HG03342 (cell line): ENCODE measurements around the gene TRIML2.

Experiments used
- ATAC-seq: cut with Tn5 transposase; IDR thresholded peaks from one replicate; pipeline ENCODE4 v1.9.1; 2021; ENCODE audit warnings: mild to moderate bottlenecking, moderate library complexity; ENCODE audit not compliant: unreplicated experiment

The TRIML2 gene

GRCh38 chr4:188109157-188109755 is at the start of gene TRIML2:
Gene TRIML2 (minus strand): TSS chr4:188109603. CDS start chr4:188105368, 4,235 bp downstream.
- no peak for ATAC-seq

DNA sequence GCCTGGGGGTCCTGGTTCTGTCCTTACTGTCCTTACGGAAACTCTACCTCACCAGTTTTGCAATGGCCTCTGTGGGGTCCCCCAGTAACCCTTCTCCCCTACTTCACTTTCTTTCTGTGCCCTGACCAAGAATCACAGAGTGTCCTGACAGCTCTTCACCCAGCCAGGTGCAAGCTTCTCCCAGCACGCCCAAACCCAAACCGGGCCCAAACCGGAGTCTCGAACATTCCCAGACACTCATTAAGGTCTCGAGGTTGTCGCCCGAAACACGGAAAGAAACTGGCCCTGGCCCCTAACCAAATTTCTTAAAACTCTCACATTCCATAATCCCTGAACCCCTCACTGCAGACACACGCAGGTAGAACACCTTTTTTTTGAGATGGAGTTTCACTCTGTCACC is 48.9 kb upstream of the TRIML2 start:
- no peak for ATAC-seq

DNA sequence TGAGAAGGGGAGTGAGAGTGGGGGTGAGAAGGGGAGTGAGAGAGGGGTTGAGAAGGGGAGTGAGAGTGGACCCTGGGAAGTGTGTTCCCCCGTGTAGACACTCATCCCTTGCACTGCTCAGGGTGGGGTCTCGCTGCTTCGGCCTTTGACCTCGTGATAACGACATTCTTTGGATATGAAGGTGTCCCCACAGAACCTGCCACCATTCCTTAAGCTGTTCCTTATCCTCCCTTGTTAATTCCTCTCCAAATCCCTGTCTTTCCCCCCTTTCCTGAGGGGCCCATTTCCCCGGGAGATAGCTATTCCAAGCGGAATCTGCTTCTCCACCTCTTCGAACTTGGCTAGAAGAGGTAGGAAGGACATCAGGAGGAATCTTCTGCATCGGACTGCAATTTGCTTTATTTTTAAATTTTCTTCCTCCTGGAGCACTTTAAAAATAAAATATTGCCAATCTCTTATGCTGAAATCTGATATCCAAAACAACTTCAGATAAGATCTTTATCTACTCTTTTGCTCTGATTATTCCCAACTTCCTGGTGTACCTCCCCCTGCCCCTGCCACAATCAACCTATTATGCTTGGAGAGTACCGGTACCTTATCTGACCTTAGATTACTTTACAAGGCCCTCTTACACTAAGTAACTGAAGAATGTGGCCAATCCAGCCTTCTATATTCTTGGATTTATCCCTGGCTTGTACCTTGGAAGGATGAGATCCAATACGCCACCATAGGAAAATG is 45.4 kb upstream of the TRIML2 start:
- ATAC-seq = no peak

GRCh38 chr4:188147776-188148175 is 38.4 kb upstream of the TRIML2 start:
- no peak for ATAC-seq

DNA sequence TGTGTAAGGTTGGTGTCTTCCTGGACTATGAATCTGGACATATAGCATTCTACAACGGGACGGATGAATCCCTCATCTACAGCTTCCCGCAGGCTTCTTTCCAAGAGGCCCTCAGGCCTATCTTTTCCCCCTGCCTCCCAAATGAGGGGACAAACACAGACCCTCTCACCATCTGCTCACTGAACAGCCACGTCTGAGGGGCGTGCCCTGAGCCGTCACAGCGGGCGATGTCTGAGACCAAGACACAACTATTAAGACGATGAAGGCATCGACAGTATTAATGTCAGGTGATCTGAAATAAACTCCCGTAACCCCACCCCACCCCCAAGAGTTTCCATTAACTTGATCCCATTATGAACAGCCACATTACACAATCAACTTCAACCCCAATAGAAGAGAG is 37.8 kb upstream of the TRIML2 start:
- ATAC-seq = no peak

GRCh38 chr4:188146618-188147017 is 37.2 kb upstream of the TRIML2 start:
- no peak for ATAC-seq

- ATAC-seq = no peak
These were observed 36.2 kb upstream of the TRIML2 start for GRCh38 chr4:188145601-188146000.

- ATAC-seq = no peak
These were observed 34.3 kb upstream of the TRIML2 start for GRCh38 chr4:188143731-188144130.

DNA sequence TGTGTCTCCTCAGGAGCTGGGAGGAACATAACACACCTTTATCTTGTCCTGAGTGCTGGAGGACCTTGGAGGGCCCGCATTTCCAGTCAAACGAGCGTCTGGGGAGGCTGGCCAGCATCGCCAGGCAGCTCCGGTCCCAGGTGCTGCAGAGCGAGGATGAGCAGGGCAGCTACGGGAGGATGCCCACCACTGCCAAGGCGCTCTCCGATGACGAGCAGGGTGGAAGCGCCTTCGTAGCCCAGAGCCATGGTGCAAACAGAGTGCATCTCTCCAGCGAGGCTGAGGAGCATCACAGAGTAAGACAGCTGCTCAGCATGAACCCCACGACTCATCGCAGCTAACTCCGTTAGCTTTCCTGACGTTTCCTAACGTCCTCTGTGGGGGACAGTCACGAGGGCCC is 30.3 kb upstream of the TRIML2 start:
- no peak for ATAC-seq

DNA sequence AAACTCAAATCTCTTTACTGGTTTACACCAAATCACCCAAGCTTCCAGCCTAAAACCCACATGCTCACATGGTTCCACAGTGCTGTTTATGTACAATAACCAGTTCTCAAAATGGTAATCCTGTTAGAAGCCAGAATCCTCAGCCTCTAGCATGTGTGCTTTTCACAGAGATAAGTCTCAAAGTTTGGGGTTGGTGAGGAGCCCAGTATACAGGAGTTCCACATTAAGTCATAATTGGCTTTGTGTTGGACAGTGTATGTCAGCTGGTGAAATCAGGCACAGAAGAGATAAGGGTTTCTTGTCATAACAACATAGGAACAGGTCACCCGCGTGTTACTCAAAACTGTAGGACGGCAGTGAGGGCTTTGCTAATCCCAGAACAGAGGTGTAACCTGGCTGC is 29.7 kb upstream of the TRIML2 start, which contains the start of gene TRIML1:
TRIML1 (plus strand) TSS at position 301 of the 400 bp plus-strand sequence. CDS start 118 bp downstream, outside the sequence.
- no peak for ATAC-seq

DNA sequence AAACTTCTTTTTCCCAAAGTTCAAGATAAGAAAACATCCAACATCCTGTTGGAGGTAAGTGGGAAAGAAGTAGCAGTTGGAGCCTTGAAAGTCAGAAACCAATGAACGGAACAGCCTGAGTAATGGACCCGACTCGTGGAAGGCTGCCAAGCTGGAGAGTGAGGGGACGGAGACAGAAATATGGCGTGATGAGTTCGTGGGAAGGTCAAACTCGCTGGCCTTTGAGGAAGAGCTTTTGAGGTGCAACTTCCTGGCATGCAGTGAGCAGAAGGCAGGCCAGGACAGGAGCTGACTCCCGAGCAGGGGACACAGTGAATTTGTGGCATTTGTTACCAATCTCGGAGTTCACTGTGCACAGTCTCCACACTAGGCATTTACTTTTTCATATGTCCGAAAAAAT is 28.8 kb upstream of the TRIML2 start:
- no peak for ATAC-seq

DNA sequence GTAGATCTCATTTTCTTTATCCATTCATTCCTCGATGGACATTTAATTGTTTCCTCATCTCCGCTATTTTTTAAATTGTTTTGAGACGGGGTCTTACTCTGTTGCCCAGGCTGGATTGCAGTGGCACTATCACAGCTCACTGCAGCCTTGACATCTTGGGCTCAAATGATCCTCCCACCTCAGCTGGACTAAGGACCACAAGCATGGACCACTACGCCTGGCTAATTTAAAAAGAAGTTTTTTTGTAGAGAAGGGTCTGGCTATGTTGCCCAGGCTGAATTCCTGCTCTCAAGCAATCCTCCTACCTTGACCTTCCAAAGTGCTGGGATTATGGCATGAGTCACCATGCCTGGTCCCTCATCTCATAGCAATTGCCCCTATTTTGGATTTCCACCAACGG is 22.8 kb upstream of the TRIML2 start:
- no peak for ATAC-seq

- ATAC-seq = no peak
These were observed 21.0 kb upstream of the TRIML2 start for GRCh38 chr4:188130355-188130754.

- ATAC-seq = no peak
These were observed 17.9 kb upstream of the TRIML2 start for GRCh38 chr4:188127214-188127874.

DNA sequence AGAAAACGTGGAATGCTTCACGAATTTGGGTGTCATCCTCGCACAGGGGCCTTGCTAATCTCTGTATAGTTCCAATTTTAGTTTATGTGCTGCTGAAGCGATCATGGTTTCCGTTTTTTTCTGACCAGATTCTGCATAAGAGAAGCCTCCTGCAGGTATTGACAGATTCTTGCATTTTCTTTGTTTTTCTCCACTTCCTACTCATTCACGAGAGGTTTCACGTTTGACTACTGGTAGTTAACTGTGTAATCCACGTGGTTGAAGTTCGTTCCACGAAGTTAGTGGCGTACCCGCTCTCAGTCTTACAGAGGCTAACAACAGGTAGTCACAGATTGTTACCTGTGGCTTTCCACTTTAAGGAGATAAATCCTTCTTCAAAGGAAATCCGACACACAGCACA is 12.1 kb upstream of the TRIML2 start:
- ATAC-seq = no peak

DNA sequence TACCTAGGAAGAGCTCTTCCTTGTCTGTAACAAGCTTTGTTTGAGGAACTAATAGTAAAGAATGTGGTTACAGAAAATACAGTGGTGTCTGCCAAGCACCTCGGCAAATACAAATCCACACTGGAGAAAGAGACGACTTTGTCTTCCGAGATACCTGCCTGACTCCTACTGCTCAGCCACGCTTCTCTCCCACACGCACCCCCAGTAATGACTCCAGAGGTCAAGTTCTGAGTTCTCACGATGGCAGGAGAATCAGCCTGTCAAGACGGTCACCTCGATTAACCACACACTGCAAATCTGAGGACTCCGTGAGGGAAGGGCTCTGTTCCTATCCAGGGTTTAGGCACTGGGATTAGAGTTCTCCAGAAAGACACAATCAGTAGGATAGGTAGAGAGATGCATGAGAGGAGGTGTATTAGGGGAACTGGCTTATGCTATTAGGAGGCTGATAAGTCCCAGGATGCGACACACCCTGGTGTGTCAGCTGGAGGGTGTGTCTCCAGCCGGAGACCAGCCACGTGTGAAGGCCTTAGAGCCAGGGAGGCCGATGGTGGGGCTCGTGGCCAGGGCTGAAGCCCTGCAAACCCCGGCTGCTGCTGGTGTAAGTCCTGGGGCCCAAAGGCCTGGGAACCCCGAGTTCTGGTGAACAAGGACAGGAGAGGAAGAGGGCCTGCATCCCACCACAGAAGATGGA is 8.4 kb upstream of the TRIML2 start:
- ATAC-seq = no peak

- no peak for ATAC-seq
These were observed 3.8 kb upstream of the TRIML2 start for GRCh38 chr4:188113156-188113555.

DNA sequence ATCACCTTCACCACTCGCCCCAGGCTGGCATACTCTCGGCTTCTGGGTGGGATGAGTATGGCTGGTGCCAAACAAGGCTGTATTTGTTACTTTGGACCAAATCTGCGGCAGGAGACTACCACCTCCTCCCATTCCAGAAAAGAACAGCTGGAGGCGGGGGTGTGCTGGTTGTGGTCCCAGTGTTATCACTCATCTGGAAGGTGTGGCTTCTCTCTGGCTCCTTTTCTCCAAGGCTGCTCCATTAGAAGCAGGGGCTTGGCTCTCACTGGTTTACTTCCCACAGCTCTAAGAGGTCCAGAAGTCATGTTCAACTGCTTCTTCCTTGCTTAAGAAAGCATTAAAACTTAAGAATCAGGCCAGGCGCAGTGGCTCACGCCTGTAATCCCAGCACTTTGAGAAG is 2.6 kb upstream of the TRIML2 start:
- ATAC-seq = no peak

DNA sequence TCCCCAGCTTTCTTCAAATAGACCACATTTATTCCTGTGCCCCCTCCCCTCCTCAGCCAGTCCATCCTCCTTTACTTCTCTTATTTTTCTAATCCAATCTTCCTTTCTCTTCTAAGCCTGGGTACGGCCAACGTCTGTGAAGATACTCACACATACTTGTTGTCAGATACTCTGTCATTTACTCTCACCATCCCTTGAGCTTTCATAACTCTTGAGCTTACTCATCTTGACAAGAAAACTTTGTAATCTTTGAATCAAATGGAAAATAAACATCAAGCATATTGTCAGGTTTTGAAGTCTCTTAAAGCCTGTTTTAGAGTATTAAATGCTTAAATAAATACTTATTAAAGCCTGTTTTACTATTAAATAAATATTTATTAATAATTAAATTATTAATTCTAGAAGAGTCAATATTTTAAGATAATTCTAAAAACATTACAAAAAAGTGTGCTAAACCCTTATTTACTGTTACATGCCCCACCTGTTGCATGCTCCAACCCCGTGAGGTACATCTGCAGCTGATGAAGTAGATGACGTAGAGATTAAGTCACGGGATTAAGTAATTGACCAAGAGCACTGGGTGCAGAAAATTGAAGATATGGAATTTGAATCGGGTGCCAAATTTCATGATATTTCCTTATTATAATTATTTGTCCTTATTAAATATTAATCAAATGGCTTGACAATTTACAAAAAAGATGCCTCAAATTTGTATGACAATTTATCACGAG is 1.5 kb upstream of the TRIML2 start:
- ATAC-seq = no peak

- ATAC-seq = no peak
These were observed 633 bp upstream of the TRIML2 start for GRCh38 chr4:188110036-188110435.
